ENCODE measurements around the gene ADPRHL1.

DNA sequence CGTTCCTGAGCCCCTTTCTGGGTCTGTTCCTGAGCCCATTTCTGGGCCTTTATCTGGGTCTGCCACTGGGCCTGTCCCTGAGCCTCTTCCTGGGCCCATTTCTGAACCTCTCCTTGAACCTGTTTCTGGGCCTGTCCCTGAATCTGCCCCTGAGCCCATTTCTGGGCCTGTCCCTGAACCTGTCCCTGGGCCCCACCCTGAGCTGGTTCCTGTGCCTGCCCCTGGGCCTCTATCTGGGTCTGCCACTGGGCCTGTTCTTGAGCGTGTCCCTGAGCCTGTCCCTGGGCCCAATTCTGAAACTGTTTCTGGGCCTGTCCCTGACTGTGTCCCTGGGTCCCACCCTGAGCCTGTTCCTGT, 48.9 kb downstream of the ADPRHL1 start:
- TF ChIP-seq, protein P1, sequence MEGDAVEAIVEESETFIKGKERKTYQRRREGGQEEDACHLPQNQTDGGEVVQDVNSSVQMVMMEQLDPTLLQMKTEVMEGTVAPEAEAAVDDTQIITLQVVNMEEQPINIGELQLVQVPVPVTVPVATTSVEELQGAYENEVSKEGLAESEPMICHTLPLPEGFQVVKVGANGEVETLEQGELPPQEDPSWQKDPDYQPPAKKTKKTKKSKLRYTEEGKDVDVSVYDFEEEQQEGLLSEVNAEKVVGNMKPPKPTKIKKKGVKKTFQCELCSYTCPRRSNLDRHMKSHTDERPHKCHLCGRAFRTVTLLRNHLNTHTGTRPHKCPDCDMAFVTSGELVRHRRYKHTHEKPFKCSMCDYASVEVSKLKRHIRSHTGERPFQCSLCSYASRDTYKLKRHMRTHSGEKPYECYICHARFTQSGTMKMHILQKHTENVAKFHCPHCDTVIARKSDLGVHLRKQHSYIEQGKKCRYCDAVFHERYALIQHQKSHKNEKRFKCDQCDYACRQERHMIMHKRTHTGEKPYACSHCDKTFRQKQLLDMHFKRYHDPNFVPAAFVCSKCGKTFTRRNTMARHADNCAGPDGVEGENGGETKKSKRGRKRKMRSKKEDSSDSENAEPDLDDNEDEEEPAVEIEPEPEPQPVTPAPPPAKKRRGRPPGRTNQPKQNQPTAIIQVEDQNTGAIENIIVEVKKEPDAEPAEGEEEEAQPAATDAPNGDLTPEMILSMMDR (IDR thresholded peaks at IDR 0.05; ENCODE audit: low read length), result no peak
- no peak for TF ChIP-seq EZH2 (optimal IDR thresholded peaks at IDR 0.05; ENCODE audit: low read depth, low read length)

Data from MM.1S (cell line).